CD4-positive, alpha-beta T cell treated with Interleukin-17A for 4 hours (primary cell): ENCODE measurements around the gene CCDC85C.

Experiments
- DNase-seq: peaks from one replicate; pipeline ENCODE4 v3.0.0-alpha.2; 2020; ENCODE audit warnings: mixed read lengths

Gene CCDC85C

DNA sequence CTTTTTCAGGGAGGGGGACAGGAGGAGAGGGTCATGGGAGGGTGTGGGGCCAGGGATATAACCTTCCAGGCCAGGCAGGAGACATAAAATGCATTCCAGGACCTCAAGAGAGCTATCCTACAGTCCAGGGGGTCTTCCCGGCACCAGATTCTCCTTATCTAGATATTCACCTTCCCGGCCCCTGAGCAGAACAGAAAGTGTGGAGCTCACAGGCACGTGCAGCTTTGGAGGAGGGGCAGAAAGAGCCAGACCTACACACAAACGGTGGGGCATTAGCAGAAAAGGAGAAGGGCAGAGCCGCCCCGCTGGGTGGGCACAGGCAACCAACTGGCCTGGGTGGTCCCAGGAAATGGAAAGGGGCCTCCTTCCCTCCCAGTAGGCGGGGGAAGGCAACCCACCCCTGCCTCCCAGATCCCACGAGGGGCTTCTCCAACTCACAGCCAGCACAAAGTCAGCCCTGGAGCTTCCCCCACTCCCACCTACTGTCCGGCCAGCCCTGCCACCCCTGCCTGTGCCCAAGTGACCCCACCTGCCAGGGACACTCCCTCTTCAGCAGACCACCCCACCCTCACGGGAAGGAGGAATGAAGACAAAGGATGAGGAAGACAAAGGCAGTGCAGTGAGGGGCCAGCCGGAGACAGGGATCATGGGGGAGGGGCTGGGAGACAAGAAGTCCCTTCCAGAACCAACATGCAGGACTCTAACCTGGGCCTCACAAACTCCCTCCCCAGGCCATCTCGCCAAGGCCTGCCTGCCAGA, 33.3 kb downstream of the CCDC85C start:
- no peak for DNase-seq

DNA sequence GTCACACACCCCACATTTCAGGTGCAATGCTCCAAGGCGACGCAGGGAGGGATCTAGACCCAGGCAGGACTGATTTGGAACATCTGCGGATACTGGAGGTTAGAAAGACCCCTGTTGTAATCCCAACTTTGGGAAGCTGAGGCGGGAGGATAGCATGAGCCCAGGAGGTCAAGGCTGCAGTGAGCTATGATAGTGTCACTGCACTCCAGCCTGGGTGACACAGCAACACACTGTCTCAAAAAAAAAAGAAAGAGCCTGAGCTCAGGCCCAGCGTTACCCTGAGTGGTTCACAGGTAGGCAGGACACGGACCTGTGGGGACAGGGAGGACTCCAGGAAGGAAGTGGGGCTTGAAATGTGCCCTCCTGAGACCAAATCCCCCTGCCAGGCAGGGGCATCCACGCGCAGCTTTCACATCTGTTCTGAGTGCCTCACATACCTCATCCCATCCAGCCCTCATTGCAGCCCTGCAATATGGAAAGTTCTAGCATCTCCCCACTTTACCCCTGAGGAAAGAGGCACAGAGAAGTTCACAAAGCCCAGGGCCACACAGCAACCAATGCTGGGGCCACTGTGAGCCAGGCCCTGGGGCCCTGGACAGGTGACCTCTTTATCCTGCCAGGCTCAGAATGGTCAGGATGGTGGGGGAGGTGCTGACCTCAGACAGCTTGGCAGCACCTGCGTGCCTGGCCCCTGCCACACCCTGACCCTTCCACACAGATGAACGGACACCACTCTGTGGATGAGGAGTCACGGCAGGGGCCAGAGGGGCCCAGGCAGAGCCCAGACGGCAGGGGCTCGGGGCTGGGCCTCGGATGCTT, 34.1 kb downstream of the CCDC85C start:
- DNase-seq = no peak

DNA sequence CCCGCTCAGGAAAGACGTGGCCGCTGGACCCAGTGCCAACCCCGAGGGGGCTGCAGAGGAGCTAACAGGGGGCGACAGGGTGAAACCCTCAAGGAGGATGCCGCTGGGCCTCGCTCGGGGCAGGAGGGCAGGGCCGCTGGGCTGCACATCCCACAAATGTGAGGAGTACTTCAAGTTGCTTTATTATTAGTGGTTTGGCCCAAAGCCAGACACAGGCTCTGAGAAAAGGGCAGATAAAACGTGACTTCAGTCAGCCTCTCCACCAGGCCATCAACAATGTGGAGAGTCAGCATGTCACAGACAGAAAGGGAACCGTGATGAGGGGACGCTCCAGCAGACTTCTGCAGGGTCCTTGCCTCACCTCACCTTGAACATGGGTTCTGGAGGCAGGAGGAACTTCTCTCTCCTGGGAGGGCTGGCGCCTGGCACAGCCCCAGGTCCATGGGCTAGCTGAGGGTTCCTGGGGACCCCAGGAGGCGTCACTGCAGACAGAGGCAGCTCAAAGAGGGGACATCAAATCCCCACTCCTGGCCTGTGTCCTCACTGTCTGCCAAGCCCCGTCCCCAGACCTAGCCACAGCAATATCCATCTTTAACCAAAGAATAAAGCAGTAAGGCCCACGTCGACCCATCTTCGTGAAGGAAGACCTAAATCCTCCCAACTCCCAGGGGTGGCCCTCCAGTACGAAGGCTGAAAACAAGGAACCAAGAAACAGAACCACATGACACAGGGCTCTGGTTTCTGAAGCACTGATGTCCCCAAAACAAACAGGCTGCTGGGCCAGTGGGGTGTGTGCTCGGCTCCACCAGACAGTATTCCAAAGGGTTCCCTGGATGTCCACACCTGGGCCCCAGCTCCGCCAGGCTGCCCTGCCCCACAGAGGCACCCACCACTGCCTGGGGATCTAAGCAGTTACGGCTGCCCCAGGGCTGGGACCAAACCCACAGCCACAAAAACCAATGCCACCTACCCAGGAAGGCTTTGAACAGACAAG, 35.1 kb downstream of the CCDC85C start:
- no peak for DNase-seq

GRCh38 chr14:99566390-99567354, 37.3 kb downstream of the CCDC85C start:
- DNase-seq = no peak

- DNase-seq = no peak
Measured at GRCh38 chr14:99566009-99566389, 38.0 kb downstream of the CCDC85C start.

DNA sequence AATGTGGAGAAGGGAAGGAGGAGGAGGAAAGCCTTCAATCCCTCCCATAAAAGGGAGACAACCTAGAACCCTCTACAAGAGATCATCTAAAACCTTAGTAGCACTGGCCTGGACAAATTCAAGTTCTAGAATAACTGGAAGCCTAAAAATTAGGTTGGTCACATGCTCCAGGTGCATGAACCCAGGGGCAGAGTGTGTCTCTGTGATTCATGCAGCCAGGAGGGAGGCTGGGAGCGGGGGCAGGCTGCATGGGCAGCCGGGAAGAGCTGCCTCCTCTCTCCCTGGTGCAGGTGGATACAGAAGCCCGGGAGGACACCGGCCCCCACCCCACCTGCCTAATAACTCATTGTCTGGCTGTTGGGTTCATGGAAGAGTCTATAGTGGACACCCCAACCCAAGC, 38.6 kb downstream of the CCDC85C start:
- DNase-seq = no peak

DNA sequence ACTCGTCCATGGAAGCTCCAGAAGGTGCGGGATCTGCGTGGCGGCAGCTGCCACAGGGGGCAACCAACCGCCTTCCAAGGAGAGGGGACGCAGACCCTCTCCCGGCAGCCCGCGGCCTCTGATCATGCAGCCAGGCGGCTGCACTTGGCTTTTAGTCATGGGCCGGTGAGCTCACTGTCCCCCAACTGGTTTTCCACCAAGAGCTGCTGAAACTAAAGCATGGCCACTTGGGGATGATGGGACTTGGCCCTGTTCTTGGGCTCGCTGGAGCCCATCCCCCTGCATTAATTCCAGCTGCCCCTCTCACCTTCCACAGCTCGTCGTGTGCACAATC, 39.1 kb downstream of the CCDC85C start:
- no peak for DNase-seq

- DNase-seq = no peak
Measured at GRCh38 chr14:99564256-99564925, 39.6 kb downstream of the CCDC85C start.

- no peak for DNase-seq
Measured at GRCh38 chr14:99563749-99564129, 40.3 kb downstream of the CCDC85C start.

DNA sequence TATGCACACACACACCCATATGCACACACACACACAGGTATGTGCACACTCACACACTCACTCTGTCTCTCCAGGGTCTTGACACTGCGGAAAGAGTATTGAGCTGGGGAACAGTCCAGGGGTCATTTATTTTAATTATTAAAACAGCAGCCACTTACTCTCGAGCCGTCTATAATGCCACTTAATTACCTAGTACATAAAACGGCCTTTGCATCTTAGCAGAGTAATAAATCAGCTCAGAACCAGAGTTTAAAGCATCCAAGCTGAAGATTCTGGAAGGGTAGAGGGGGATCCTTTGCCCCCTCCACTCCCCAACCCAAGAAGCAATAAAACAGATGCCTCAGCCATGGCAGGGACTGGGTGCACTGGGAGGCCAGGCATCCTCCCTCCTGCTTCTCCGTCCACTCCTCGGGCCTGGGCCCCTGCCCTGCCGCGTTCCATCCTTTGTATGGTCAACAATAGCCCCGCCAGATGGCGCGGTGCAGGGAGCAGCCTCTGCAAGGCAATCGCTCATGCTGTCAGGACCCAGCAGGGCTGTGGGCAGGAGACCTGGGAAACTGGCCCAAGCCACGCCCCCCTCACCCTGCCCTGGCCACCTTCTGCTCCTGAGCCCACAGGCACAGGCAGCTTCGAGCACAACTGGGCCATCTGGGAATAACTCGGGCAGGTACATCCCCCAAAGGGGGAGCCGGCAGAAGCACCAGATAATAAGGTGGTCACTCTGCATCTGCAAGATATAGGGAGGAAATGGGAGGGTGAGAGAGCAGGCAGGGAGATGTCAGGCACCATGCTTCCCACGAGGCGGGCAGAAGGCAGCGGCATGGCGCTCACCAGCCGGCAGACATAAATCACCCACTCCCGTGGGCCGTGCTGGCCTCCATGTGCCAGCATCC, 40.9 kb downstream of the CCDC85C start:
- no peak for DNase-seq

- DNase-seq = no peak
Measured at GRCh38 chr14:99561864-99562263, 42.1 kb downstream of the CCDC85C start.

- no peak for DNase-seq
Measured at GRCh38 chr14:99560922-99561683, 42.9 kb downstream of the CCDC85C start.

GRCh38 chr14:99560403-99560802, 43.6 kb downstream of the CCDC85C start:
- no peak for DNase-seq

DNA sequence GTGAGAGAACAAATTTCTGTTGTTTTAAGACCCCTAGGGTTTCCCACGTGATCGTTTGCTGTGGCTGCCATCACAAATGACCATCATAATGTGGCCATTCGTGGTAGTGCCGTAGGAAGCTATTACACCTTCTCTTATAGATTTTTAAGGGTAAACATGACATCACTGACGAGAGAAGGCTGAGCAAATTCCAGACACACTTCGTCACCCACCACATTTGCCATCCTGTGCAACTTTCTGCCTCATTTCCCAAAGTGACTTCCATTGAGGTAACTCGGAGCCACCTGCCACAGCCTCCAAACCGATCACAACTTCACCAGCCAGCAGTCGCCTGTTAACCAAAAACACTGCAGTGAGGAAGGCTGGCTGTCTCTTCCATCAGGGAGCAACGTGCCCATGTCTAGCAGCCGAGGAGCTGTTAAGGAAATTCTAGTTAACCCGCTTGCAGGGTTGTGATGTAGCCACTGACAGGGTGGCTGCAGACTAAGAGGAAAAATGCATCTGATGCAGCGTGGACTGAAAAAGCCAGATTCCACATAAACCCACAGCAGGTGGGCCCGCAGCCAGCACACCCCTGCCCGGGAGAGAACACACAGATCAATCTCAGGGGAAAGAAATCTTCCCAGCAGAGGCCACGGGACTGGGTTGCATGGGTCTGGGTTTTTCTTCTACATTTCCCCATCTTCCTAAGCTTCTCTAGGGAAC, 44.6 kb downstream of the CCDC85C start:
- no peak for DNase-seq

DNA sequence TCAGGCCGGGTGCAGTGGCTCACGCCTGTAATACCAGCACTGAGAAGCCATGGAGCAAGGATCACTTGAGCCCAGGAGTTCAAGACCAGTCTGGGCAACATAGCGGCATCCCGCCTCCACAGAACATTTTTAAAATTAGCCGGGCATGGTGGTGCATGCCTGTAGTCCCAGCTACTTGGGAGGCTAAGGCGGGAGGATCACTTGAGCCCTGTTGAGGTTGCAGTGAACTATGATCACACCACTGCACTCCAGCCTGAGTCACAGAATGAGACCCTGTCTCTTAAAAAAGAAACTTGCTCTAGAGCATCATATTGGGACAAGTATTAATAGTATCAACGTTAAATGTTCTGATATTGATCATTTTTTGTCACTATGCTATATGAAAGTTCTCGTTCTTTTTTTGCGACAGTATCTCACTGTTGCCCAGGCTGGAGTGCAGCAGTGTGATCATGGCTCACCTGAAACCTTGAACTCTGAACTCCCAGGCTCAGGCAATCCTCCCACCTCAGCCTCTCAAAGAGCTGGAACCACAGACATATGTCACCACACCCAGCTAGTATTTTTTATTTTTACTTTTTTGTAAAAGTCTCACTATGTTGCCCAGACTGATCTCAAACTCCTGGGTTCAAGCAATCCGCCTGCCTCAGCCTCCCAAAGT, 47.7 kb downstream of the CCDC85C start:
- DNase-seq = no peak

- no peak for DNase-seq
Measured at GRCh38 chr14:99554757-99555531, 49.1 kb downstream of the CCDC85C start.

DNA sequence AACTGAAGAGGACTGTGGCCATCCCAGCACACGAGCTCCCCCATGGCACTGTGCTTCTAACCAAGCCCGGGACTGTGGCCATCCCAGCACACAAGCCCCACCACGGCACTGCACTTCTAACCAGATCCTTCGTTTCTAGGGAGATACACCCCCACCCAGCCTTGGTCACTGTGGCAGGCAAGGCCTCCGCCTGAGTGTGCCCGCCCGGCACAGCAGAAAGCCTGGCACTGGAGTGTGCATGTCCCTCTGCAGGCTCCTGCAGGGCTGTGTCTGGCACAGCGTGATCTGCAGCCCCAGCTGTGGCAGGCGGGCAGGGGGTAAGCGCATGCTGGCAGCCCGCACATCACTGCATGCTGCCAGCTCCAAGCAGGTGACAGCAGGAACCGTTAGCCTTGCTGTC, 49.8 kb downstream of the CCDC85C start:
- no peak for DNase-seq
